VCaP (cell line): ENCODE measurements around the gene IFTAP.

ENCODE experiments used
- H3K27ac ChIP-seq: fragments of 450-650 bp; 2 replicates; pipeline ENCODE4 v1.5.1; 2017
- CTCF ChIP-seq: fragments of 450-650 bp; conservative IDR thresholded peaks from 2 replicates; pipeline ENCODE4 v1.5.1; 2017; ENCODE audit warnings: mild to moderate bottlenecking, moderate library complexity

The IFTAP gene

DNA sequence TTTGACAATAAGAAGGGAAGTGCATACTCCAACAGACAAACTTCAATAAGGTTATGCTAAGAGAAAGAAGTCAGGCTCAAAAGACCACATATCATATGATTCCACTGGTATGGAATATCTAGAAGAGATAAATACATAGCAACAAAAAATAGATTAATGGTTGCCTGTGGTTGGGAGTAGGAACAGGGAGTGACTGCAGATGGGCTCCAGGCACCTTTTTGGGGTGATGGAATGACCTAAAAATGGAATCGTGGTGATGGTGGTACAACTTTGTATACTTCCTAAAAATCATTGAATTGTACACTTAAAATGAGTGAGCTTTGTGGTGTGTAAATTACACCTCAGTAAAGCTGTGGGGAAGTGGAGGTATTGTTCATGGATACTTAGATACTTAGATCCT is 32.7 kb downstream of the IFTAP start:
- H3K27ac ChIP-seq = no peak overlapping the region
- TF ChIP-seq CTCF = no peak

GRCh38 chr11:36627471-36627870 is 33.2 kb downstream of the IFTAP start:
- no peak overlapping the region for H3K27ac ChIP-seq
- TF ChIP-seq CTCF = no peak

DNA sequence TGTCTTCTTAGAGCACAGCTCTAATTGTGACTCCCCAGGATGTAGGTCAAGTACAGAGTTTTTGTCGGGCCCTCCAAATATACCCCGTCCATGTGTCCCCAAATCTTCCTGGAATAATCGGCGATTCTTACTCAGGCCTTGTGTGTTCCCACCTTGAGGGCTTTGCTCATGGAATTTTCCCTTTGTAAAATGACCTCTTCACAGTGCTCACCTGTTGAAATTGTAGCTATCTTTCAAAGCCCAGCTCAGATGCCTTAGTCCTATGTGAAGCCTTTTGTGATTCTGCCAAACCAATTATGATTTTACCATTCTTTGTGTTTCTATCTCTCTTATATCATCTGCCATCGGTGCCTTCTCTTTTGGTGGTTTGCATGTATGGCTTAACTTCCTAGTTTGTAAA is 33.8 kb downstream of the IFTAP start:
- no peak for TF ChIP-seq CTCF
- H3K27ac ChIP-seq = no peak overlapping the region

DNA sequence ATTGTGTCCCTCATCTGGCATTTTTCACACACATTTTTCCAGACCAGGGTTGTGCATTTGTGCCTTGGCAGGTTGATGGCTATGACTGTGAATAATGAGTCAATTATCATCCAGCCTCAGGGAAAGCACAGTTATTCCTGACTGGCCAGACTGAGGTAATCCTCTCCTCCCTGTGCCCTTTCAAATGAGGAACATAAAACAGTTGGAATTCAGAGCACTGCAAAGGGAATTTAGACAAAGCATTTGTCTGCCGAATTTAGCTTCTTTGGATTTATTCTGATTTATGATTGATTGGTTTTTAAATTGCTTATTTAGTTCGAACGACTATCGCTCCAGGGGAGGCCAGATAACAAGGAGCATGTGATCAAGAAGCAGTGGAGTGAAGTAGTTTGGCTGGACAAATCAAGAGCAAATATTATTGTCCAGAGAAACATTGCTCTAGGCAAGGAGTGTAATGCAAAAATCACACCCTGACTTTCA is 34.5 kb downstream of the IFTAP start:
- TF ChIP-seq CTCF = no peak
- no peak overlapping the region for H3K27ac ChIP-seq

- TF ChIP-seq CTCF = no peak
- no peak overlapping the region for H3K27ac ChIP-seq
Observed at GRCh38 chr11:36631774-36632173, 37.5 kb downstream of the IFTAP start.

- no peak for TF ChIP-seq CTCF
- no peak overlapping the region for H3K27ac ChIP-seq
Observed at GRCh38 chr11:36635066-36635862, 41.0 kb downstream of the IFTAP start.

GRCh38 chr11:36638556-36638955 is 44.3 kb downstream of the IFTAP start:
- TF ChIP-seq CTCF = no peak
- H3K27ac ChIP-seq = peak overlapping the region; percentile 48; the same call in 1 of the 2 replicates
